Activated CD8-positive, alpha-beta T cell treated with anti-CD3 and anti-CD28 coated beads for 36 hours (primary cell): ENCODE measurements around the gene PTPRS. TPM values are rescaled to one million over a fixed set of nuclear protein-coding genes. Genes with fewer than 3 reads are reported as not detected.

Experiments
- ATAC-seq: fragments of 200-7000 bp; cut with Tn5 transposase; one replicate; pipeline ENCODE4 v1.10.0; 2021; ENCODE audit warnings: mild to moderate bottlenecking, moderate library complexity
- CTCF ChIA-PET: fragments of 350-600 bp; sonication (Branson Sonifier 250); formaldehyde crosslinking; loops from one replicate; lab custom pipeline; 2021; ENCODE audit warnings: antibody characterized with exemption; lab: Charles Lee
- POLR2A ChIA-PET: fragments of 350-600 bp; sonication (Branson Sonifier 250); formaldehyde crosslinking; loops from one replicate; lab custom pipeline; 2021; ENCODE audit warnings: antibody characterized with exemption; lab: Charles Lee
- DNase-seq: peaks from one replicate; pipeline ENCODE4 v3.0.0-alpha.2; 2020
- H3K27ac Mint-ChIP-seq: one replicate; pipeline ENCODE4 v1.8.0; 2021; ENCODE audit warnings: mild to moderate bottlenecking, mixed read lengths
- H3K27me3 Mint-ChIP-seq: one replicate; pipeline ENCODE4 v1.8.0; 2021; ENCODE audit warnings: mixed read lengths
- H3K36me3 Mint-ChIP-seq: one replicate; pipeline ENCODE4 v1.8.0; 2021; ENCODE audit warnings: low read depth, mixed read lengths
- H3K4me1 Mint-ChIP-seq: one replicate; pipeline ENCODE4 v1.8.0; 2021; ENCODE audit warnings: low read depth, mixed read lengths
- H3K4me3 Mint-ChIP-seq: one replicate; pipeline ENCODE4 v1.8.0; 2021; ENCODE audit warnings: mild to moderate bottlenecking, moderate library complexity, mixed read lengths
- H3K9me3 Mint-ChIP-seq: one replicate; pipeline ENCODE4 v1.8.0; 2021; ENCODE audit warnings: mixed read lengths
- CTCF ChIP-seq: fragments of 200-600 bp; IDR thresholded peaks from one replicate; pipeline ENCODE4 v1.8.0; 2022; ENCODE audit warnings: antibody characterized with exemption, mild to moderate bottlenecking
- intact Hi-C: fragments of 100-400 bp; cut with micrococcal nuclease; formaldehyde crosslinking; loops from one replicate; pipeline ENCODE4 v1.10.0; 2022
- total RNA-seq, 2 experiments: library from RNA; stranded (reverse); gene quantifications; one replicate each; pipeline ENCODE4 v1.2.3, GENCODE V29; 2021

PTPRS gene
- total RNA-seq, 2 experiments from 2014 or later, result 2.6 to 2.8 TPM

- ATAC-seq (no peak), DNase-seq (no peak)
- no peak overlapping the region for H3K4me3 Mint-ChIP-seq
- intact Hi-C loops, result no loop called here
- no peaks in the 10 kb centered on the region for H3K4me1 Mint-ChIP-seq
- ChIA-PET POLR2A (no interaction called here), CTCF (no interaction called here)
- no peak for TF ChIP-seq CTCF
- H3K9me3 Mint-ChIP-seq, result no peaks in the 10 kb centered on the region
- H3K36me3 Mint-ChIP-seq, result no peaks in the 10 kb centered on the region
- peaks cover 18% of the 10 kb centered on the region for H3K27me3 Mint-ChIP-seq
- H3K27ac Mint-ChIP-seq, result no peak overlapping the region
Measured at GRCh38 chr19:5360003-5360780, 19.6 kb upstream of the PTPRS start.

- no peaks in the 10 kb centered on the region for H3K36me3 Mint-ChIP-seq
- H3K27me3 Mint-ChIP-seq, result peaks cover 20% of the 10 kb centered on the region
- ATAC-seq, result no peak
- no peak for DNase-seq
- intact Hi-C loops, result no loop called here
- no peak for TF ChIP-seq CTCF
- ChIA-PET CTCF (no interaction called here), POLR2A (no interaction called here)
- H3K4me1 Mint-ChIP-seq, result no peaks in the 10 kb centered on the region
- no peak overlapping the region for H3K4me3 Mint-ChIP-seq
- no peak overlapping the region for H3K27ac Mint-ChIP-seq
- no peaks in the 10 kb centered on the region for H3K9me3 Mint-ChIP-seq
Measured at GRCh38 chr19:5358173-5358800, 17.7 kb upstream of the PTPRS start.

GRCh38 chr19:5357584-5357983, 17.0 kb upstream of the PTPRS start:
- POLR2A ChIA-PET, result no interaction called here
- Mint-ChIP-seq H3K4me3 (no peak overlapping the region), H3K36me3 (no peaks in the 10 kb centered on the region), H3K27ac (no peak overlapping the region), H3K4me1 (no peaks in the 10 kb centered on the region), H3K9me3 (no peaks in the 10 kb centered on the region), H3K27me3 (peaks cover 20% of the 10 kb centered on the region)
- CTCF ChIA-PET, result no interaction called here
- no peak for ATAC-seq
- intact Hi-C loops, result no loop called here
- no peak for DNase-seq
- no peak for TF ChIP-seq CTCF

GRCh38 chr19:5356918-5357317, 16.3 kb upstream of the PTPRS start:
- CTCF ChIA-PET, result no interaction called here
- ATAC-seq (no peak), DNase-seq (no peak)
- Mint-ChIP-seq H3K27ac (no peak overlapping the region), H3K27me3 (peaks cover 22% of the 10 kb centered on the region), H3K4me3 (no peak overlapping the region), H3K9me3 (no peaks in the 10 kb centered on the region), H3K36me3 (no peaks in the 10 kb centered on the region), H3K4me1 (no peaks in the 10 kb centered on the region)
- POLR2A ChIA-PET, result no interaction called here
- TF ChIP-seq CTCF, result no peak
- intact Hi-C loops, result no loop called here

GRCh38 chr19:5356428-5356827, 15.8 kb upstream of the PTPRS start:
- TF ChIP-seq CTCF, result no peak
- Mint-ChIP-seq H3K36me3 (no peaks in the 10 kb centered on the region), H3K4me1 (no peaks in the 10 kb centered on the region), H3K9me3 (no peaks in the 10 kb centered on the region), H3K27ac (no peak overlapping the region), H3K27me3 (peaks cover 22% of the 10 kb centered on the region), H3K4me3 (no peak overlapping the region)
- DNase-seq, result no peak
- POLR2A ChIA-PET, result no interaction called here
- CTCF ChIA-PET, result no interaction called here
- intact Hi-C loops, result no loop called here
- ATAC-seq, result no peak
